ENCODE measurements around the gene CAVIN4.
A peak's percentile ranks its signal among the peaks of the same experiment; 100 is the strongest.

Gene CAVIN4

GRCh38 chr9:100598641-100599145, 20.8 kb downstream of the CAVIN4 start:
- DNase-seq (ENCODE audit: insufficient read length, low spot score) (peak; percentile 45), FAIRE-seq (no peak)
- TF ChIP-seq, protein P1, sequence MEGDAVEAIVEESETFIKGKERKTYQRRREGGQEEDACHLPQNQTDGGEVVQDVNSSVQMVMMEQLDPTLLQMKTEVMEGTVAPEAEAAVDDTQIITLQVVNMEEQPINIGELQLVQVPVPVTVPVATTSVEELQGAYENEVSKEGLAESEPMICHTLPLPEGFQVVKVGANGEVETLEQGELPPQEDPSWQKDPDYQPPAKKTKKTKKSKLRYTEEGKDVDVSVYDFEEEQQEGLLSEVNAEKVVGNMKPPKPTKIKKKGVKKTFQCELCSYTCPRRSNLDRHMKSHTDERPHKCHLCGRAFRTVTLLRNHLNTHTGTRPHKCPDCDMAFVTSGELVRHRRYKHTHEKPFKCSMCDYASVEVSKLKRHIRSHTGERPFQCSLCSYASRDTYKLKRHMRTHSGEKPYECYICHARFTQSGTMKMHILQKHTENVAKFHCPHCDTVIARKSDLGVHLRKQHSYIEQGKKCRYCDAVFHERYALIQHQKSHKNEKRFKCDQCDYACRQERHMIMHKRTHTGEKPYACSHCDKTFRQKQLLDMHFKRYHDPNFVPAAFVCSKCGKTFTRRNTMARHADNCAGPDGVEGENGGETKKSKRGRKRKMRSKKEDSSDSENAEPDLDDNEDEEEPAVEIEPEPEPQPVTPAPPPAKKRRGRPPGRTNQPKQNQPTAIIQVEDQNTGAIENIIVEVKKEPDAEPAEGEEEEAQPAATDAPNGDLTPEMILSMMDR (IDR thresholded peaks at IDR 0.05; ENCODE audit: insufficient read depth, missing control alignments) = no peak

DNA sequence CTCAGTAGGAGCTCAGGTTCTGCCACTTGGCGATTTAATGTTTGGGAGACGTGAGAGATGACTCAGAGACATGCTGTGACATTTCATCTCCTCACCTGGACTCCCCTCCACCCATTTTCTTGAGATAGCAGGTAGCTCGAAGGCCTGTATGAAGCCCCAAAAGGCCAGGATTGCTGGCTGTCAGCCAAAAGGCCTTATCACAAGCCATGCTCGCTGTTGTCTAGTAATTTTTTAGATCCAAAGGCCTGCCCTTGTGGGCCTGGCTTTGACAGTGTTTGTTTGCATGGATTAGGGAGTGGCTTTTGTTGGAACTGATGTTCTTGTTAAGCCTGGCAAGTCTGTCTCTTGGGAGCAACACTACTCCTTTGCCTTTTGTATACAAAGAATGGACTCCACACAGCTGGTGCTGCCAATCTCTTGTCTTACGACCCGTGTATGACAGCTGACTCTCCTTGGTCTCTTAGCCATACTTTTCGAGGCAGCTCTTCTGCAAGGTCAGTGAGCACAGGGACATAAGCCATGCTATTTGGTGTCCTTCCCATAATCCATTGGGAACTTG, 22.7 kb downstream of the CAVIN4 start:
- TF ChIP-seq, protein P1 (IDR thresholded peaks at IDR 0.05; ENCODE audit: insufficient read depth, missing control alignments) = no peak
- DNase-seq (ENCODE audit: insufficient read length, low spot score) = no peak
- FAIRE-seq = no peak

- DNase-seq (ENCODE audit: insufficient read length, low spot score) (no peak), FAIRE-seq (no peak)
- TF ChIP-seq, protein P1 (IDR thresholded peaks at IDR 0.05; ENCODE audit: insufficient read depth, missing control alignments) = peak; percentile 88
These were observed 23.3 kb downstream of the CAVIN4 start for GRCh38 chr9:100601216-100601615.

- TF ChIP-seq, protein P1 (IDR thresholded peaks at IDR 0.05; ENCODE audit: insufficient read depth, missing control alignments) = peak; percentile 88
- FAIRE-seq (peak; percentile 6), DNase-seq (ENCODE audit: insufficient read length, low spot score) (peak; percentile 28)
These were observed 24.5 kb downstream of the CAVIN4 start for GRCh38 chr9:100602342-100602801.

GRCh38 chr9:100605405-100605804, 27.5 kb downstream of the CAVIN4 start:
- no peak for DNase-seq (ENCODE audit: insufficient read length, low spot score)
- TF ChIP-seq, protein P1 (IDR thresholded peaks at IDR 0.05; ENCODE audit: insufficient read depth, missing control alignments) = no peak
- no peak for FAIRE-seq

GRCh38 chr9:100619194-100619593, 41.3 kb downstream of the CAVIN4 start:
- FAIRE-seq (no peak), DNase-seq (ENCODE audit: insufficient read length, low spot score) (no peak)
- TF ChIP-seq, protein P1 (IDR thresholded peaks at IDR 0.05; ENCODE audit: insufficient read depth, missing control alignments) = no peak

GRCh38 chr9:100619665-100620064, 41.8 kb downstream of the CAVIN4 start:
- DNase-seq (ENCODE audit: insufficient read length, low spot score) (no peak), FAIRE-seq (no peak)
- TF ChIP-seq, protein P1 (IDR thresholded peaks at IDR 0.05; ENCODE audit: insufficient read depth, missing control alignments) = no peak

Data from D721Med (cell line).